ENCODE data around the gene DHX35. TPM values are rescaled to one million over a fixed set of nuclear protein-coding genes. Genes with fewer than 3 reads are reported as not detected.

Gene DHX35
- total and polyA plus RNA-seq, 2 of the 8 experiments (the other 6 are each of a cell fraction or from before 2014, with no cell fraction given): 21.9 to 27.7 TPM

DNA sequence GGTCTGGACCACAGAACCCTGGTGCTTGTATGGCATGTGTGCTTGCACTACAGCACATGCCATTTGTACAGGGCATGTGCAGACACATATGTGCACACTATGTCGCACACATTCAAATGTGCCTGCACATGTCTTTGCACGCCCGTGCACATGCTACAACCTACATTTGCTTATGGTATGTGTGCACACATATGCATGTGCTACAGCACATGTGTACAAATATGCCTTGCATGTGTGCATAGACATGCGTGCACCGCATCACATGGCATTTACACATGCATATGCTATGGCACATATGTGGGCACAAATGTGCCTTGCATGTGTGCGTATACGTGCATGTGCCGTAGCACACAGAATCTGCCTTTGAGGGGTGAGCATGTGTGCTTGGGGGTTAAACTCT lies 90.5 kb downstream of the DHX35 start:
- H3K4ac ChIP-seq (replicated peaks; ENCODE audit: insufficient read length, low read depth, low read length): peak overlapping the region; percentile 27
- no peak overlapping the region for H3K4me3 ChIP-seq (ENCODE audit: extremely low read depth in 1 of 4, insufficient read depth in 2 of 4, low read depth in 3 of 4, low read length in 4 of 4)
- no peak overlapping the region for H2BK20ac ChIP-seq (ENCODE audit: low read length)
- H2AK5ac ChIP-seq (ENCODE audit: low read depth, low read length): 0 out of 2 replicates have a peak overlapping the region, but pooled peaks have one; percentile 33
- no peaks in the 10 kb centered on the region for H3K9me3 ChIP-seq (ENCODE audit: insufficient read depth in 2 of 2, low read depth in 1 of 2, low read length in 1 of 2)
- H3K27ac ChIP-seq (ENCODE audit: low read depth, low read length): no peak overlapping the region
- no peak overlapping the region for H3K18ac ChIP-seq (ENCODE audit: extremely low read depth, low read length)
- no peak overlapping the region for H3K9ac ChIP-seq (replicated peaks in 1 of 4; ENCODE audit: extremely low read depth in 1 of 4, low read depth in 3 of 4, low read length in 3 of 4)
- DNase-seq (ENCODE audit: low read depth in 1 of 2, low spot score in 2 of 2) (no peak), FAIRE-seq (no peak)
- H2BK5ac ChIP-seq (ENCODE audit: low read depth, low read length): 0 out of 2 replicates have a peak overlapping the region, but pooled peaks have one; percentile 39
- H3K79me1 ChIP-seq (ENCODE audit: low read depth, low read length): no peaks in the 10 kb centered on the region
- 92% methylated on average over 8 of the region's 8 CpGs; no CpG with 5 or more reads in 1 of the 2 experiments for WGBS, 2 experiments (ENCODE audit: extremely low coverage in 1 of 2, insufficient coverage in 1 of 2, insufficient read length in 1 of 2, insufficient replicate concordance in 2 of 2, low coverage in 1 of 2, low lambda C conversion rate in 2 of 2, missing lambda C conversion rate in 1 of 2)
- POLR2A ChIA-PET (ENCODE audit: partially characterized antibody): no interaction called here
- no peak overlapping the region for H4K8ac ChIP-seq (ENCODE audit: extremely low read depth, insufficient read depth, low read length)
- peak overlapping the region; percentile 25; the same call in 1 of the 2 replicates for H2BK15ac ChIP-seq (ENCODE audit: low read length)
- H2BK120ac ChIP-seq (replicated peaks; ENCODE audit: low read depth, low read length): no peak overlapping the region
- no peak overlapping the region for H2AFZ ChIP-seq (ENCODE audit: low read length)
- no peak overlapping the region for H4K5ac ChIP-seq (ENCODE audit: insufficient read length, low read depth, low read length)
- peaks cover 0 to 10% (median 6%) of the 10 kb centered on the region in 4 experiments; a peak in 4 of 7 replicates for H3K27me3 ChIP-seq (replicated peaks in 1 of 4; ENCODE audit: control insufficient read depth in 3 of 4, extremely low read depth in 1 of 4, insufficient read depth in 3 of 4, low read length in 3 of 4)
- no peak overlapping the region for H3K4me2 ChIP-seq (ENCODE audit: insufficient read depth in 1 of 2, low read depth in 2 of 2, low read length in 2 of 2)
- H3K14ac ChIP-seq (ENCODE audit: insufficient read length): no peak overlapping the region
- H4K91ac ChIP-seq (replicated peaks; ENCODE audit: insufficient read length, low read length): no peak overlapping the region
- no peak overlapping the region for H3K23ac ChIP-seq (ENCODE audit: insufficient read length)
- H3K4me1 ChIP-seq (replicated peaks in 1 of 4; ENCODE audit: control insufficient read depth in 3 of 4, insufficient read depth in 4 of 4, low read length in 3 of 4): peaks cover 0 to 6% (median under 1%) of the 10 kb centered on the region in 4 experiments; a peak in 3 of 7 replicates
- H2BK12ac ChIP-seq (ENCODE audit: low read depth, low read length): peak overlapping the region; percentile 77; the same call in 1 of the 2 replicates
- H3K79me2 ChIP-seq (ENCODE audit: control insufficient read depth in 1 of 2, insufficient read depth in 2 of 2, low read length in 2 of 2): no peaks in the 10 kb centered on the region
- peaks cover 0 to 2% of the 10 kb centered on the region in 2 experiments for H4K20me1 ChIP-seq (replicated peaks in 1 of 2; ENCODE audit: control insufficient read depth in 1 of 2, insufficient read depth in 2 of 2, low read length in 2 of 2)
- H3K56ac ChIP-seq (replicated peaks; ENCODE audit: insufficient read length, low read depth, low read length): no peak overlapping the region
- CTCF ChIA-PET (ENCODE audit: partially characterized antibody): interaction anchor here (5.1 to 5.4 kb wide), 2 partner anchors 15 to 26 kb away, joined by 84 to 127 read pairs; no protein-coding TSS in a partner anchor
- H3K36me3 ChIP-seq (ENCODE audit: control insufficient read depth in 2 of 4, insufficient read depth in 4 of 4, low read length in 3 of 4): no peaks in the 10 kb centered on the region
- peaks cover 6% of the 10 kb centered on the region for H3K23me2 ChIP-seq (ENCODE audit: low read depth, low read length)
- TF ChIP-seq SIX5 (IDR thresholded peaks at IDR 0.05; ENCODE audit: low read depth, low read length) (no peak), KDM5A (IDR thresholded peaks at IDR 0.05; ENCODE audit: low read length) (no peak), FOSL1 (IDR thresholded peaks at IDR 0.05; ENCODE audit: insufficient read depth, low read depth, low read length) (no peak), CEBPB (IDR thresholded peaks at IDR 0.05; ENCODE audit: low read depth, low read length) (no peak), TBP (IDR thresholded peaks at IDR 0.05; ENCODE audit: low read depth, low read length) (no peak), BRCA1 (IDR thresholded peaks at IDR 0.05; ENCODE audit: low read depth, low read length) (no peak), POU5F1 (IDR thresholded peaks at IDR 0.05; ENCODE audit: low read depth, low read length) (no peak), EP300 (IDR thresholded peaks at IDR 0.05; ENCODE audit: borderline replicate concordance in 1 of 2, low read depth in 2 of 2, low read length in 2 of 2) (no peak), BACH1 (IDR thresholded peaks at IDR 0.05; ENCODE audit: low read length) (no peak), TAF7 (optimal IDR thresholded peaks at IDR 0.05; ENCODE audit: borderline replicate concordance, low read depth, low read length) (no peak), SAP30 (IDR thresholded peaks at IDR 0.05; ENCODE audit: insufficient read depth, insufficient replicate concordance, low read length) (no peak), RNF2 (IDR thresholded peaks at IDR 0.05; ENCODE audit: borderline replicate concordance, low read depth, low read length, missing control alignments, poor library complexity, severe bottlenecking) (no peak), EGR1 (IDR thresholded peaks at IDR 0.05; ENCODE audit: borderline replicate concordance, low read depth, low read length) (no peak), SP1 (IDR thresholded peaks at IDR 0.05; ENCODE audit: low read depth, low read length) (no peak)
